Activated CD4-positive, alpha-beta T cell treated with anti-CD3 and anti-CD28 coated beads, Interleukin-2, amount 10 ng/mL, durations not matched to agents 7 days and 5 days (primary cell): ENCODE results near the gene CACNA1C. TPM values are rescaled to one million over a fixed set of nuclear protein-coding genes. Genes with fewer than 3 reads are reported as not detected.
A peak's percentile ranks its signal among the peaks of the same experiment; 100 is the strongest.

Experiments used
- CTCF ChIA-PET: fragments of 350-600 bp; sonication (Branson Sonifier 250); formaldehyde crosslinking; loops from one replicate; lab custom pipeline; 2021; ENCODE audit warnings: antibody characterized with exemption; lab: Charles Lee
- POLR2A ChIA-PET: fragments of 350-600 bp; sonication (Branson Sonifier 250); formaldehyde crosslinking; loops from one replicate; lab custom pipeline; 2021; ENCODE audit warnings: antibody characterized with exemption; lab: Charles Lee
- DNase-seq: peaks from one replicate; pipeline ENCODE4 v3.0.0-alpha.2; 2020
- H3K27ac Mint-ChIP-seq: one replicate; pipeline ENCODE4 v1.8.0; 2021; ENCODE audit warnings: mild to moderate bottlenecking, moderate library complexity, mixed read lengths
- H3K27me3 Mint-ChIP-seq: one replicate; pipeline ENCODE4 v1.8.0; 2021; ENCODE audit warnings: mixed read lengths
- H3K36me3 Mint-ChIP-seq: one replicate; pipeline ENCODE4 v1.8.0; 2021; ENCODE audit warnings: low read depth, mixed read lengths
- H3K4me1 Mint-ChIP-seq: one replicate; pipeline ENCODE4 v1.8.0; 2021; ENCODE audit warnings: mixed read lengths
- H3K4me3 Mint-ChIP-seq: one replicate; pipeline ENCODE4 v1.8.0; 2021; ENCODE audit warnings: mild to moderate bottlenecking, moderate library complexity, mixed read lengths
- H3K9me3 Mint-ChIP-seq: one replicate; pipeline ENCODE4 v1.8.0; 2021; ENCODE audit warnings: mixed read lengths
- total RNA-seq, 2 experiments: library from RNA; stranded (reverse); gene quantifications; one replicate each; pipeline ENCODE4 v1.2.3, GENCODE V29; 2021

Gene CACNA1C
- total RNA-seq, 2 experiments from 2014 or later: 0.12 to 0.15 TPM

DNA sequence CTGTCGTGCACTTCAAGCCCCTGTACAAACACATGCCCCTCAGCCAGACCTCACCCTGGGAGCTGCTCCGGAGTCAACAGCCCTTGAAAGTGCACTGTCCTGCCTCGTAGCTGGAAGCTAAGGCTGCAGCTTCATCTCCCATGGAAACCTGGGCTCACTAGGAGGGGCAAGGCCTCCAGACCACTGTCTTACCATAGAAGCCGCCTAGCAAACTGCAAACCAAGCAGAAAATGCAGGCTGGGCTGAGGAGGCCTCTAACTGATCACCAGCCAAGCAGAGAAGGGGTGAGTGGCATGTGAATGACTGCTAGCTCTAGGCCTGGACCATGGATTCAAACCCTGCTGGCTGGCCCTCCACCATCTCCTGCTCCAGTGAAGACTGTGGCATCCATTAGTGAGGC, 340.2 kb downstream of the CACNA1C start:
- H3K27me3 Mint-ChIP-seq: no peaks in the 10 kb centered on the region

DNA sequence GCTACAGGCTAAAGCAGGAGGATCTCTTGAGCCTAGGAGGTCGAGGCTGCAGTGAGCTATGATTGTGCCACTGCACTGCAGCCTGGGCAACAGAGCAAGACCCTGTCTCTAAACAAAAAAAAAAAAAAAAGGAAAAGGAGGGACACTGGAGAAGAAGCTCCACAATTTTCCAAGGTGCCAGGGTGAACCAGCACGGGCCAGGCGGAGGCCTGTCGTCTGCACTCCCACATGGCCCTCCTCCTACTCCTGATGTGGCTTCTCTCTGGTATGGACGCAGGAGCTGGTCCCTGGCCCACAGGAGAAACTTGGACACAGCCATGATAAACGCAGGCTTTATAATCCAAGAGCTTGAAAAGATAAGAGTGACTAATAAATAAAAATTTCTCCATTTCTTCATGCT, 341.2 kb downstream of the CACNA1C start:
- no peaks in the 10 kb centered on the region for H3K9me3 Mint-ChIP-seq
- H3K4me1 Mint-ChIP-seq: no peaks in the 10 kb centered on the region
- H3K27me3 Mint-ChIP-seq: no peaks in the 10 kb centered on the region
- no peak overlapping the region for H3K27ac Mint-ChIP-seq
- no peak for DNase-seq
- POLR2A ChIA-PET: no interaction called here
- no peak overlapping the region for H3K4me3 Mint-ChIP-seq
- CTCF ChIA-PET: interaction anchor here (0.7 to 1.2 kb wide), 2 partner anchors 10 to 11 kb away, joined by 3 read pairs; no protein-coding TSS in a partner anchor
- no peaks in the 10 kb centered on the region for H3K36me3 Mint-ChIP-seq

More for the DNA sequence above, 340.2 kb downstream of the CACNA1C start:
- no peaks in the 10 kb centered on the region for H3K9me3 Mint-ChIP-seq
- no peak overlapping the region for H3K27ac Mint-ChIP-seq
- CTCF ChIA-PET: interaction anchor here (1.2 to 1.4 kb wide), 2 partner anchors 10 to 11 kb away, joined by 3 to 4 read pairs; no protein-coding TSS in a partner anchor
- no peaks in the 10 kb centered on the region for H3K36me3 Mint-ChIP-seq
- H3K4me1 Mint-ChIP-seq: no peaks in the 10 kb centered on the region
- no peak overlapping the region for H3K4me3 Mint-ChIP-seq
- POLR2A ChIA-PET: no interaction called here
- DNase-seq: no peak

DNA sequence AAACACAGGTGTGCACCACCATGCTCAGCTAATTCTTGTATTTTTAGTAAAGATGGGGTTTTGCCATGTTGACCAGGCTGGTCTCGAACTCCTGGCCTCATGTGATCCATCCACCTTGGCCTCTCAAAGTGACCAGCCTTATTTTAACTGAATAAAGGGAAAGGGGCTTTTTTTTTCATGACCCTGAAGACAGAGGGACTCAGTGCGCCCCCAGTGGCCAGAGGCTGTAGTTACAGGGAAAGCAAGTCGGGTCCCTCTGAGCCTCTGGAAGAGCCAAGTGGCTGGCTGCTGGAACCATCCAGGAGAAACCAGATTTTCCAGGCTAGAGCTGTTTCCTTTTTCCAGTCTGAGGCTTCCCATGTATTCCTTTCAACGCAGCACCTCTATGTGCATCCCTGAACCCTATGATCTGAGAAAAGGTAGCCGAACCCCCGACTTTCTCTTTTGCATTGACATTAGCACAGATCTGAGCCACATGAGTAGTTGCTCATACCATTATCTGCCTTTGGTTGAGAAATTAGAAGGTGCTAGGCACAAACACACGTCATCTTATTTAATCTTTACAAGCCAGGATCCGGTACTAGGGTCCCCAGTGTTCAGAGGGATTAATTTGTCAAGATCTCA, 342.7 kb downstream of the CACNA1C start:
- H3K4me1 Mint-ChIP-seq: no peaks in the 10 kb centered on the region
- H3K4me3 Mint-ChIP-seq: no peak overlapping the region
- no peaks in the 10 kb centered on the region for H3K36me3 Mint-ChIP-seq
- POLR2A ChIA-PET: no interaction called here
- no peak overlapping the region for H3K27ac Mint-ChIP-seq
- DNase-seq: peak; percentile 38
- H3K27me3 Mint-ChIP-seq: no peaks in the 10 kb centered on the region
- CTCF ChIA-PET: interaction anchor here (2.3 kb wide), 1 partner anchor 21 kb away, joined by 5 read pairs; no protein-coding TSS in a partner anchor
- no peaks in the 10 kb centered on the region for H3K9me3 Mint-ChIP-seq

DNA sequence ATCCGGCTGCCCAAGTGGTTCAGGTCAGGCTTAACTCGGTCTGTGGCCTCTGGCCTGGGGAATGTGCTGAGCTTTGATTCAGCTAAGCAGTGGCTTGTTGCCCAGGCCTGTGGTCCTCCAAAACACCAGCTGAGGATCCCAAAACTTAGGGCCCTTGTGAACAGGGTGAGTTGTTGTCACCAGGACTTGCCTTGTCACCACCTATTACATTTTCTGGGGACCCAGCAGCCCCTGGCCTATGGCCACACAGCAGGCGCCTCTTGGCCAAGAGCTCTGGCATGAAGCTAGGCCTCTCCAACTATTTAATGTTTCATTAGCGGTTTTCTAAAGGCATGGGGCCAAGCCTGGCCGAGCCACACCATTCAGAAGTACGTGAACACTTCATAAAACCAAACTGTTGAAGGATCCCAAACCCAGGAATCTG, 343.7 kb downstream of the CACNA1C start:
- H3K4me3 Mint-ChIP-seq: no peak overlapping the region
- ChIA-PET POLR2A (no interaction called here), CTCF (interaction anchor here (2.3 kb wide), 1 partner anchor 20 kb away, joined by 5 read pairs; no protein-coding TSS in a partner anchor)
- no peaks in the 10 kb centered on the region for H3K9me3 Mint-ChIP-seq
- H3K27me3 Mint-ChIP-seq: no peaks in the 10 kb centered on the region
- no peak overlapping the region for H3K27ac Mint-ChIP-seq
- no peak for DNase-seq
- no peaks in the 10 kb centered on the region for H3K4me1 Mint-ChIP-seq
- no peaks in the 10 kb centered on the region for H3K36me3 Mint-ChIP-seq

DNA sequence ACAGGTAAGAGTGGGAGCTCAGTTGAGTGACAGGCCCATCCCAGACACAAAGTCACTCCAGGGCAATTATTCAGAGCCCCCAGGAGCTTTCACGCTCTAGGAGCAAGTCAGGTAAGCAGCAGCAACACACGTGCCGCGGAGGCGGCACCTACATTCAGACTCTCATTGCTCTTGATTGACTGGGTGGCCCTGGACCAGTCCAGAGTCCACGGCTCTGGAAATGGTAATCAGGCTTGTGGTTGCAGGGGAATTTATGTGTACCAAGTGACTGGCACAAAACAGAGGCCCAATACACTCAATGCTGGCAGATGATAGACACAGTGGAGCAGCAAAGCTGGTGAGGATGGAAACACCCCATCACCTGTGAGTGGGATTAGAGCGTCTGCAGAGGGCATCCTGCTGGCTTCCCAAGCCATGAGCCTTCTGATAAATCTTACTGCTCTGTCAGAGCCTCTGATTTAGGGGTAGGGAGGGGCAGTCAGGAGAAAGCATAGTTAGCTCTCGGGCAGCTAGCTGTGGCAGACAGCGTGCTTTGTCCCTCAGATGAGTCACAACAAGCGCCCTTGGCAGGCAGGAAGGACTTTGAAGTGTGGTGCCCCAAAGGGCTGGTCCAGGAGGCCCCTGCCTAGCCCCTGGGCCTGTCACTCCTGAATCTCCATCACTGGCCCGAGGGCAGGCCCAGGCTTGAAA, 344.7 kb downstream of the CACNA1C start:
- no peak overlapping the region for H3K27ac Mint-ChIP-seq
- no peaks in the 10 kb centered on the region for H3K36me3 Mint-ChIP-seq
- ChIA-PET CTCF (interaction anchor here (0.6 to 2.3 kb wide), 2 partner anchors 19 to 114 kb away, joined by 5 to 6 read pairs; no protein-coding TSS in a partner anchor), POLR2A (no interaction called here)
- no peak for DNase-seq
- H3K27me3 Mint-ChIP-seq: no peaks in the 10 kb centered on the region
- no peaks in the 10 kb centered on the region for H3K9me3 Mint-ChIP-seq
- H3K4me1 Mint-ChIP-seq: no peaks in the 10 kb centered on the region
- H3K4me3 Mint-ChIP-seq: no peak overlapping the region

DNA sequence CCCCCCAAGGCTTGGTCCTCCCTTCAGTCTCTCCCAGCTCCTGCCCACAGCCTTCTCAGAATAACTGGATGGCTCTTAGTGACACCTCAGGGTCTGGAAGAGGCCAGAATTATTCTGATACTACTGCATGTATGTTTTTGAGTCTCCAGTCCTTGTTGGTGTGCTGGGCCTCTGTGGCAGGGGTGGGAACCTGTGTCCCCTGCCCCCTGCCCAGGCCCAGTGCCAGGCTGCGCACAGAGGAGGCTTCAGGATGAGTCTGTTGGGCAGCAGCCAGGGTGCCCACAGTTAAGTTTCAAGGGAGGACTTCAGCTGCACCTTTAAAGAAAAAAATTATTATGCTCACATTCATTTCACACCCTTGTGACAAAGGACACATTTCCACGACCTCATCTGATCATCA, 348.3 kb downstream of the CACNA1C start:
- POLR2A ChIA-PET: no interaction called here
- Mint-ChIP-seq H3K36me3 (no peaks in the 10 kb centered on the region), H3K4me1 (no peaks in the 10 kb centered on the region), H3K27me3 (no peaks in the 10 kb centered on the region), H3K9me3 (no peaks in the 10 kb centered on the region), H3K4me3 (no peak overlapping the region), H3K27ac (no peak overlapping the region)
- DNase-seq: no peak
- CTCF ChIA-PET: interaction anchor here (0.6 to 1.5 kb wide), 3 partner anchors 10 to 577 kb away, joined by 3 read pairs; no protein-coding TSS in a partner anchor

- H3K27me3 Mint-ChIP-seq: peaks cover 2% of the 10 kb centered on the region
- ChIA-PET POLR2A (no interaction called here), CTCF (interaction anchor here (1.1 kb wide), 1 partner anchor 181 kb away, joined by 3 read pairs; no protein-coding TSS in a partner anchor)
- H3K4me1 Mint-ChIP-seq: no peaks in the 10 kb centered on the region
- no peak for DNase-seq
- no peaks in the 10 kb centered on the region for H3K36me3 Mint-ChIP-seq
- H3K9me3 Mint-ChIP-seq: no peaks in the 10 kb centered on the region
- no peak overlapping the region for H3K4me3 Mint-ChIP-seq
- no peak overlapping the region for H3K27ac Mint-ChIP-seq
Observed at GRCh38 chr12:2402073-2402579, 349.3 kb downstream of the CACNA1C start.

DNA sequence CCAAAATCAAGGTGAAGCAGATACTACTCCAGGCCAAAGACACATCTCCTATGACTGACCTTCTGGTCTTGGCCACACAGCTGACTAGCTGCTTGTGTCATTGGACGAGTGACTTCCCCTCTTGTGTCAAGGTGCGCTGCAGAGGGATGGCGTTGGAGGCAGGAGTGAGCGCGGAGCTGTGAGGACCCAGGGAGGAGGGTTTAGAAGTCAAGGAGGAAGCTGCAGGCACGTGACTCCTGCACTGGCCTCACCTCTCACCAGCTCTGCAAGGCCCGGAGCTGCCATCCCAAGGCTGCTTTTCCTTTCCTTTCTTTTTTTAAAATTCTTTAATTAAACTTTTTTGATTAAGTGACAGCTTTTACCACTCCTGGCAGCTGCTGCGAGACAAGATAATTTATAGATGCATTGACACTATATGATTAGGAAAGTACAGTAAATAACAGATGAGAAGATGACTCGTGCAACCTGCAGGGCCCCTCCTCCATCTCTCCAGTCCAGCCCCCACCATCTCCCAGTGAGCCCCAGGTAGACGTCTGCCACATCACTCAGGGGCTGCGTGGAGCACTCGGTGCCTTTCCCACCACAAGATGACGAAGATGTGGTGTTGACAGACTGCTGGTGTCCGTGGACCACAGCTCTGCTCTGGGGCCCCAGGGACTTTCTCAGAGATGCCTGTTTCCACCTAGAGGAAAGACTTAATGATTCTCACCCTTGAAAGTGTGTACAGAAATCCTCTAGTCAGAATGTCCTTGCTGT, 350.6 kb downstream of the CACNA1C start:
- H3K27ac Mint-ChIP-seq: no peak overlapping the region
- DNase-seq: no peak
- H3K36me3 Mint-ChIP-seq: no peaks in the 10 kb centered on the region
- peaks cover 5% of the 10 kb centered on the region for H3K27me3 Mint-ChIP-seq
- ChIA-PET CTCF (interaction anchor here (0.9 kb wide), 1 partner anchor 10 kb away, joined by 3 read pairs; no protein-coding TSS in a partner anchor), POLR2A (no interaction called here)
- H3K4me1 Mint-ChIP-seq: no peaks in the 10 kb centered on the region
- H3K9me3 Mint-ChIP-seq: no peaks in the 10 kb centered on the region
- no peak overlapping the region for H3K4me3 Mint-ChIP-seq

GRCh38 chr12:2405039-2405438, 352.3 kb downstream of the CACNA1C start:
- Mint-ChIP-seq H3K4me3 (no peak overlapping the region), H3K27ac (no peak overlapping the region), H3K27me3 (peaks cover 5% of the 10 kb centered on the region), H3K36me3 (no peaks in the 10 kb centered on the region), H3K4me1 (no peaks in the 10 kb centered on the region), H3K9me3 (no peaks in the 10 kb centered on the region)
- no peak for DNase-seq
- ChIA-PET POLR2A (no interaction called here), CTCF (no interaction called here)

GRCh38 chr12:2406903-2407302, 354.1 kb downstream of the CACNA1C start:
- Mint-ChIP-seq H3K27me3 (peaks cover 5% of the 10 kb centered on the region), H3K36me3 (no peaks in the 10 kb centered on the region), H3K27ac (no peak overlapping the region), H3K4me1 (no peaks in the 10 kb centered on the region), H3K9me3 (no peaks in the 10 kb centered on the region), H3K4me3 (no peak overlapping the region)
- POLR2A ChIA-PET: no interaction called here
- DNase-seq: no peak
- CTCF ChIA-PET: no interaction called here

DNA sequence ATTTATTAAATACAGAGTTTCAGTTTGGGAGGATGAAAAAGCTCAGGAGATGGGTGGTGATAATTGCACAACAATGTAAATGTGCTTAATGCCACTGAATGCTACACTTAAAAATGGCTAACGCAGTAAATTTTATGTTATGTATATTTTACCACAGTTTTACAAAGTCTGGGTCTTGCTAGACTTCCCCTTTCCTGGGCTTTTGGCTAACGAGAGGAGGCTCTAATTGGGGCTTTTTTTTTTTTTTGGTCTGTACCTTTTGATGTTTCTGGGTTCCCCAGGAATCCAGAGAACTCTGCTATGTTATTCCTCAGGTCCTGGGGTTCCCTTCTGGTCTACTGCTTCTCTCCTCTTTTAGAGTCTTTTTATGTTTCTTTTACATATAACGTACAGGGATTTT, 355.5 kb downstream of the CACNA1C start:
- Mint-ChIP-seq H3K9me3 (no peaks in the 10 kb centered on the region), H3K27ac (no peak overlapping the region), H3K4me3 (no peak overlapping the region), H3K4me1 (no peaks in the 10 kb centered on the region), H3K36me3 (no peaks in the 10 kb centered on the region), H3K27me3 (peaks cover 5% of the 10 kb centered on the region)
- CTCF ChIA-PET: no interaction called here
- POLR2A ChIA-PET: no interaction called here
- DNase-seq: no peak

GRCh38 chr12:2409656-2410265, 357.0 kb downstream of the CACNA1C start:
- H3K9me3 Mint-ChIP-seq: no peaks in the 10 kb centered on the region
- CTCF ChIA-PET: no interaction called here

More at GRCh38 chr12:2409656-2410265, 357.0 kb downstream of the CACNA1C start:
- no peak overlapping the region for H3K4me3 Mint-ChIP-seq
- peaks cover 5% of the 10 kb centered on the region for H3K27me3 Mint-ChIP-seq
- H3K27ac Mint-ChIP-seq: no peak overlapping the region
- DNase-seq: no peak
- no peaks in the 10 kb centered on the region for H3K4me1 Mint-ChIP-seq
- POLR2A ChIA-PET: no interaction called here
- H3K36me3 Mint-ChIP-seq: no peaks in the 10 kb centered on the region
